ENCODE results near the gene FSCB.

DNA sequence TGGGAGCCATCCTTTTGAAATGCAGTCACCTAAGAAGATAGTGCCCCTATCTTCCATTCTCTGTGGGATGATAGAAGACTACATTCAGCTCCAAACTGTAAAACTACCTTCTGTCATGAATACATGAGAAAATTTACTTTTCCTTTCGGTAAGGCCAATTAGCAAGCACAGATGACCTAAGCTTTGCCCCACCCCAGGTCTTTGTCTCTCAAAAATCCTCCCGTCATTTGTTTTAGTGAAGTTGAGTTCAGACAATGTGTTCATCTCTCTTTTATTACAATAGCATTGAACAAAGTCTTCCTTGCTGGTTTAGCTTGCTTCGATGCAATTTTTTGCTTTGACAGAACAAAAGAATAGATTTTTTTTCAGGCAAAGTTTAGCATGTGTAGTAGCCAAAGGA is 18.2 kb upstream of the FSCB start:
- TF ChIP-seq POLR2A (IDR thresholded peaks at IDR 0.05), result no peak
- no peak for TF ChIP-seq CTCF (IDR thresholded peaks at IDR 0.05)
- no peak for TF ChIP-seq POLR2AphosphoS5 (IDR thresholded peaks at IDR 0.05)

Data from gastroesophageal sphincter (tissue), 3 donors.